ENCODE data around the gene PRKCH.

- no peak for TF ChIP-seq POLR2AphosphoS5 (IDR thresholded peaks at IDR 0.05; ENCODE audit: low read depth, low read length)
- no peak for TF ChIP-seq REST (IDR thresholded peaks at IDR 0.05; ENCODE audit: insufficient read depth in 1 of 2, low read depth in 2 of 2, low read length in 2 of 2)
- no peak for TF ChIP-seq TAF1 (IDR thresholded peaks at IDR 0.05; ENCODE audit: borderline replicate concordance, insufficient read depth, low read length)
- no peak for TF ChIP-seq SIN3A (IDR thresholded peaks at IDR 0.05; ENCODE audit: borderline replicate concordance, insufficient read depth, low read length)
Measured at GRCh38 chr14:61382842-61383241, 61.5 kb downstream of the PRKCH start.
